ENCODE results near the gene TIMM10B.

The TIMM10B gene

GRCh38 chr11:6440906-6441358 is 40.4 kb upstream of the TIMM10B start, which contains the start of gene HPX:
HPX (minus strand) TSS chr11:6440987; CDS start chr11:6440963, 24 bp downstream.
- DNase-seq (ENCODE audit: low read depth): no peak
- TF ChIP-seq CTCF (conservative IDR thresholded peaks at IDR 0.05; ENCODE audit: low read depth, low read length): no peak

GRCh38 chr11:6442441-6442840 is 38.9 kb upstream of the TIMM10B start:
- no peak overlapping the region for H3K4me3 ChIP-seq (ENCODE audit: low read depth, low read length)
- no peak for DNase-seq (ENCODE audit: low read depth)
- no peak for TF ChIP-seq CTCF (conservative IDR thresholded peaks at IDR 0.05; ENCODE audit: low read depth, low read length)

More at GRCh38 chr11:6440906-6441358, 40.4 kb upstream of the TIMM10B start, which contains the start of gene HPX:
- H3K4me3 ChIP-seq (ENCODE audit: low read depth, low read length): no peak within 1 kb of the TSS

- no peak overlapping the region for H3K4me3 ChIP-seq (ENCODE audit: low read depth, low read length)
- DNase-seq (ENCODE audit: low read depth): peak; percentile 82
- TF ChIP-seq CTCF (conservative IDR thresholded peaks at IDR 0.05; ENCODE audit: low read depth, low read length): peak; percentile 94
Measured at GRCh38 chr11:6443269-6444003, 37.9 kb upstream of the TIMM10B start.

- DNase-seq (ENCODE audit: low read depth): no peak
- TF ChIP-seq CTCF (conservative IDR thresholded peaks at IDR 0.05; ENCODE audit: low read depth, low read length): no peak
- H3K4me3 ChIP-seq (ENCODE audit: low read depth, low read length): no peak overlapping the region
Measured at GRCh38 chr11:6448574-6448973, 32.7 kb upstream of the TIMM10B start.

- TF ChIP-seq CTCF (conservative IDR thresholded peaks at IDR 0.05; ENCODE audit: low read depth, low read length): no peak
- no peak overlapping the region for H3K4me3 ChIP-seq (ENCODE audit: low read depth, low read length)
- DNase-seq (ENCODE audit: low read depth): no peak
Measured at GRCh38 chr11:6452219-6452618, 29.1 kb upstream of the TIMM10B start.

- H3K4me3 ChIP-seq (ENCODE audit: low read depth, low read length): no peak overlapping the region
- no peak for DNase-seq (ENCODE audit: low read depth)
- no peak for TF ChIP-seq CTCF (conservative IDR thresholded peaks at IDR 0.05; ENCODE audit: low read depth, low read length)
Measured at GRCh38 chr11:6453152-6453551, 28.1 kb upstream of the TIMM10B start.

GRCh38 chr11:6455070-6455469 is 26.2 kb upstream of the TIMM10B start:
- no peak for TF ChIP-seq CTCF (conservative IDR thresholded peaks at IDR 0.05; ENCODE audit: low read depth, low read length)
- H3K4me3 ChIP-seq (ENCODE audit: low read depth, low read length): no peak overlapping the region
- DNase-seq (ENCODE audit: low read depth): no peak
